T-cell (primary cell): ENCODE measurements around the gene FAF2. TPM values are rescaled to one million over a fixed set of nuclear protein-coding genes. Genes with fewer than 3 reads are reported as not detected.

ENCODE experiments used
- ATAC-seq, 4 experiments: fragments of 200-7000 bp in 3 of 4; fragments of 150-1000 bp in 1 of 4; cut with Tn5 transposase; replicated peaks in 1 of 4; 1 replicate in 3 of 4; 2 replicates in 1 of 4; pipeline ENCODE4 v1.10.0; 2021; ENCODE audit warnings: moderate library complexity in 3 of 4, mild to moderate bottlenecking in 2 of 4, moderate number of reproducible peaks in 1 of 4
- CTCF ChIA-PET, 2 donors: fragments of 300-600 bp; sonication (Branson Sonifier 250); formaldehyde crosslinking; loops; one replicate each; lab custom pipeline; 2022; ENCODE audit warnings: antibody characterized with exemption in 2 of 2; lab: Charles Lee
- POLR2A ChIA-PET, 2 donors: fragments of 300-600 bp; sonication (Branson Sonifier 250); formaldehyde crosslinking; loops; one replicate each; lab custom pipeline; 2022; ENCODE audit warnings: antibody characterized with exemption in 2 of 2; lab: Charles Lee
- DNase-seq, 35 experiments: peaks; one replicate each; pipeline versions ENCODE4 v3.0.0 to v3.0.0-alpha.2; 2013 to 2023
- H3K27ac ChIP-seq: one replicate; pipeline ENCODE4 v1.5.1; 2013; ENCODE audit warnings: low read length
- H3K27me3 ChIP-seq, 2 experiments: replicated peaks in 1 of 2; 1 replicate in 1 of 2; 2 replicates in 1 of 2; pipeline versions ENCODE4 v1.6.1 to v1.7.0; 2013; ENCODE audit warnings: low read length in 1 of 2, mixed read lengths in 1 of 2; ENCODE audit not compliant: control insufficient read depth in 2 of 2, insufficient read depth in 2 of 2; ENCODE audit errors: extremely low read depth in 1 of 2
- H3K36me3 ChIP-seq, 2 donors: 1 replicate in 1 of 2; 2 replicates in 1 of 2; pipeline versions ENCODE4 v1.6.1 to v1.7.0; 2013; ENCODE audit warnings: low read length in 1 of 2; ENCODE audit not compliant: control insufficient read depth in 2 of 2, insufficient read depth in 1 of 2; ENCODE audit errors: extremely low read depth in 1 of 2
- H3K4me1 ChIP-seq, 2 experiments: 1 replicate in 1 of 2; 2 replicates in 1 of 2; pipeline versions ENCODE4 v1.6.1 to v1.7.0; 2013; ENCODE audit warnings: low read length in 2 of 2, mixed read lengths in 1 of 2; ENCODE audit not compliant: insufficient read depth in 2 of 2, control insufficient read depth in 1 of 2; ENCODE audit errors: extremely low read depth in 1 of 2
- H3K4me3 ChIP-seq, 2 donors: 1 replicate in 1 of 2; 2 replicates in 1 of 2; pipeline versions ENCODE4 v1.5.1 to v1.7.0; 2013; ENCODE audit warnings: mild to moderate bottlenecking in 2 of 2, low read length in 1 of 2, moderate library complexity in 1 of 2; ENCODE audit not compliant: control insufficient read depth in 1 of 2; ENCODE audit errors: extremely low read depth in 1 of 2
- H3K9me3 ChIP-seq: 2 replicates; pipeline ENCODE4 v1.7.0; 2013
- H3K27ac Mint-ChIP-seq, 2 donors: one replicate each; pipeline ENCODE4 v1.8.0; 2020 to 2021; ENCODE audit warnings: mild to moderate bottlenecking in 2 of 2, mixed read lengths in 2 of 2
- H3K27me3 Mint-ChIP-seq, 2 donors: one replicate each; pipeline ENCODE4 v1.8.0; 2021 to 2022; ENCODE audit warnings: mixed read lengths in 2 of 2
- H3K36me3 Mint-ChIP-seq: one replicate; pipeline ENCODE4 v1.8.0; 2021; ENCODE audit warnings: mixed read lengths
- H3K4me1 Mint-ChIP-seq, 3 donors: one replicate each; pipeline ENCODE4 v1.8.0; 2020 to 2022; ENCODE audit warnings: mixed read lengths in 3 of 3, mild to moderate bottlenecking in 1 of 3
- H3K4me3 Mint-ChIP-seq, 3 donors: one replicate each; pipeline ENCODE4 v1.8.0; 2020 to 2022; ENCODE audit warnings: mild to moderate bottlenecking in 3 of 3, mixed read lengths in 3 of 3, moderate library complexity in 3 of 3
- H3K9me3 Mint-ChIP-seq, 3 donors: one replicate each; pipeline ENCODE4 v1.8.0; 2020 to 2022; ENCODE audit warnings: mixed read lengths in 3 of 3
- WGBS: methylation state at CpG from one replicate; pipeline ENCODE4 v1.1.5; 2013; ENCODE audit warnings: missing lambda C conversion rate; ENCODE audit not compliant: insufficient coverage; 5-methylcytosine and 5-hydroxymethylcytosine counted together
- total RNA-seq, 35 experiments: library from RNA in 6 of 35; stranded (reverse) in 6 of 35; fragments of 120-200 nt in 1 of 35; gene quantifications; one replicate each; pipeline versions ENCODE4 v1.2.1 to v1.2.4 and lab custom pipeline; 2013 to 2026

Gene FAF2
- total RNA-seq, 5 donors from 2014 or later (not counting 1 experiment from before 2014, with no cell fraction given) = 24.1 to 27.7 (median 26.2) TPM

- H3K9me3 Mint-ChIP-seq = peaks cover 0 to 2% (median 0%) of the 10 kb centered on the region in 3 donors
Observed at GRCh38 chr5:176425791-176426190, 22.4 kb upstream of the FAF2 start.

GRCh38 chr5:176426876-176427275, 21.3 kb upstream of the FAF2 start:
- ChIA-PET POLR2A (no interaction called here), CTCF (interaction anchor here in 1 of 2 donors (0.5 kb wide), 1 partner anchor 32 kb away, joined by 4 read pairs; no protein-coding TSS in a partner anchor)
- Mint-ChIP-seq H3K27me3 (peaks cover under 1 to 10% of the 10 kb centered on the region in 2 donors), H3K4me3 (no peak overlapping the region), H3K9me3 (peaks cover 0 to 2% (median 0%) of the 10 kb centered on the region in 3 donors), H3K36me3 (no peaks in the 10 kb centered on the region), H3K27ac (no peak overlapping the region), H3K4me1 (peaks cover 4 to 5% (median 5%) of the 10 kb centered on the region in 3 donors)
- no peak overlapping the region for H3K27ac ChIP-seq
- ATAC-seq = no peak
- DNase-seq = no peak
- no peaks in the 10 kb centered on the region for H3K9me3 ChIP-seq
- no peaks in the 10 kb centered on the region for H3K36me3 ChIP-seq
- peaks cover 0 to 8% of the 10 kb centered on the region in 2 experiments for H3K27me3 ChIP-seq
- WGBS = no CpG with 5 or more reads among the region's 1 CpG
- no peaks in the 10 kb centered on the region for H3K4me1 ChIP-seq
- H3K4me3 ChIP-seq = no peak overlapping the region

More at GRCh38 chr5:176425791-176426190, 22.4 kb upstream of the FAF2 start:
- ATAC-seq = no peak
- Histone ChIP-seq H3K4me1 (no peaks in the 10 kb centered on the region), H3K36me3 (no peaks in the 10 kb centered on the region), H3K9me3 (no peaks in the 10 kb centered on the region), H3K27me3 (peaks cover 0 to 8% of the 10 kb centered on the region in 2 experiments), H3K27ac (no peak overlapping the region), H3K4me3 (no peak overlapping the region)
- peaks cover 0 to 10% of the 10 kb centered on the region in 2 donors for H3K27me3 Mint-ChIP-seq
- no peak for DNase-seq
- no peak overlapping the region for H3K4me3 Mint-ChIP-seq
- WGBS = no CpG with 5 or more reads among the region's 1 CpG
- peaks cover 4 to 5% (median 5%) of the 10 kb centered on the region in 3 donors for H3K4me1 Mint-ChIP-seq
- POLR2A ChIA-PET = no interaction called here
- H3K27ac Mint-ChIP-seq = no peak overlapping the region
- no peaks in the 10 kb centered on the region for H3K36me3 Mint-ChIP-seq
- CTCF ChIA-PET = interaction anchor here in 1 of 2 donors (0.7 kb wide), 1 partner anchor 59 kb away, joined by 3 read pairs; no protein-coding TSS in a partner anchor

DNA sequence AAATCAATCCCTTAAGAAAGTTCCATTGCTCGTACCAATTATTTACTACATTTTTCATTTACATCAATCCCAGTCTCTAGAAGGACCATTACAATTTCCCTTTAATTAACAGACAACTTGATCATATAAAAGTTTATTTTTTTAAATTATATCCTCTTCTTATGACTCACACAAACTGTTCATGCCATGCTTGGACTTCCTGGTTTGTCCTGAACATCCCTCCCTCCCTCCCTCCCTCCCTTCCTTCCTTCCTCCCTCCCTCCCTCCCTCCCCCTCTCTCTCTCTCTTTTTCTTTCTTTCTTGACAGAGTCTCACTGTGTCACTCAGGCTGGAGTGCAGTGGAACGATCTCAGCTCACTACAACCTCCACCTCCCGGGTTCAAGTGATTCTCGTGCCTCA, 20.2 kb upstream of the FAF2 start:
- Histone ChIP-seq H3K4me3 (no peak overlapping the region), H3K27ac (no peak overlapping the region), H3K27me3 (peaks cover 0 to 4% of the 10 kb centered on the region in 2 experiments), H3K36me3 (no peaks in the 10 kb centered on the region), H3K9me3 (no peaks in the 10 kb centered on the region), H3K4me1 (no peaks in the 10 kb centered on the region)
- Mint-ChIP-seq H3K4me1 (peaks cover 4 to 5% (median 5%) of the 10 kb centered on the region in 3 donors), H3K36me3 (no peaks in the 10 kb centered on the region), H3K9me3 (peaks cover 0 to 2% (median 0%) of the 10 kb centered on the region in 3 donors), H3K27me3 (peaks cover 5 to 8% of the 10 kb centered on the region in 2 donors), H3K4me3 (no peak overlapping the region), H3K27ac (no peak overlapping the region)
- ChIA-PET POLR2A (no interaction called here), CTCF (no interaction called here)
- 100% methylated on average over 1 of the region's 4 CpGs for WGBS
- no peak for ATAC-seq
- no peak for DNase-seq

- H3K4me3 ChIP-seq = no peak overlapping the region
- no peak for DNase-seq
- peak in 1 of 4 experiments; percentile 41 for ATAC-seq
- no peak overlapping the region for H3K27ac ChIP-seq
- POLR2A ChIA-PET = no interaction called here
- H3K27ac Mint-ChIP-seq = no peak overlapping the region
- 80% methylated on average over 2 of the region's 4 CpGs for WGBS
- H3K27me3 ChIP-seq = no peaks in the 10 kb centered on the region
- CTCF ChIA-PET = no interaction called here
- H3K9me3 Mint-ChIP-seq = peaks cover 0 to 2% (median 0%) of the 10 kb centered on the region in 3 donors
- no peaks in the 10 kb centered on the region for H3K36me3 ChIP-seq
- no peaks in the 10 kb centered on the region for H3K4me1 ChIP-seq
- H3K27me3 Mint-ChIP-seq = peaks cover 5% of the 10 kb centered on the region in 2 donors
- H3K9me3 ChIP-seq = no peaks in the 10 kb centered on the region
- H3K36me3 Mint-ChIP-seq = no peaks in the 10 kb centered on the region
- no peak overlapping the region for H3K4me3 Mint-ChIP-seq
- peaks cover 4 to 5% (median 5%) of the 10 kb centered on the region in 3 donors for H3K4me1 Mint-ChIP-seq
Observed at GRCh38 chr5:176429972-176430371, 18.2 kb upstream of the FAF2 start.

- no peaks in the 10 kb centered on the region for H3K36me3 ChIP-seq
- no peak overlapping the region for H3K27ac ChIP-seq
- no peaks in the 10 kb centered on the region for H3K9me3 Mint-ChIP-seq
- H3K4me1 ChIP-seq = peaks cover 0 to 5% of the 10 kb centered on the region in 2 experiments
- ChIA-PET CTCF (no interaction called here), POLR2A (no interaction called here)
- DNase-seq (no peak), ATAC-seq (no peak)
- H3K4me3 ChIP-seq = no peak overlapping the region
- no peaks in the 10 kb centered on the region for H3K27me3 ChIP-seq
- peaks cover 4 to 5% of the 10 kb centered on the region in 2 donors for H3K27me3 Mint-ChIP-seq
- no peaks in the 10 kb centered on the region for H3K36me3 Mint-ChIP-seq
- no CpG with 5 or more reads among the region's 5 CpGs for WGBS
- H3K9me3 ChIP-seq = no peaks in the 10 kb centered on the region
- H3K27ac Mint-ChIP-seq = no peak overlapping the region
- H3K4me1 Mint-ChIP-seq = peaks cover 13 to 16% (median 14%) of the 10 kb centered on the region in 3 donors
- H3K4me3 Mint-ChIP-seq = no peak overlapping the region
Observed at GRCh38 chr5:176432707-176433106, 15.5 kb upstream of the FAF2 start.

GRCh38 chr5:176436656-176437055, 11.5 kb upstream of the FAF2 start:
- no CpG with 5 or more reads among the region's 5 CpGs for WGBS
- Mint-ChIP-seq H3K36me3 (no peaks in the 10 kb centered on the region), H3K27ac (peak overlapping the region; percentile 11 to 67), H3K9me3 (no peaks in the 10 kb centered on the region), H3K27me3 (peaks cover 5 to 9% of the 10 kb centered on the region in 2 donors), H3K4me3 (peak overlapping the region; percentile 60 to 65 (median 63)), H3K4me1 (peaks cover 8 to 11% (median 10%) of the 10 kb centered on the region in 3 donors)
- Histone ChIP-seq H3K4me3 (peak overlapping the region in 1 of 2 donors; percentile 15), H3K27me3 (peaks cover 0 to 10% of the 10 kb centered on the region in 2 experiments), H3K4me1 (peaks cover 0 to 5% of the 10 kb centered on the region in 2 experiments), H3K36me3 (no peaks in the 10 kb centered on the region), H3K9me3 (no peaks in the 10 kb centered on the region), H3K27ac (no peak overlapping the region)
- peak in 3 of 4 experiments; percentile 46 to 54 (median 53) for ATAC-seq
- ChIA-PET POLR2A (interaction anchor here in 1 of 2 donors (0.6 kb wide), 1 partner anchor 23 kb away, joined by 4 read pairs; no protein-coding TSS in a partner anchor), CTCF (interaction anchor here in 1 of 2 donors (0.9 kb wide), 1 partner anchor 18 kb away, joined by 3 read pairs; no protein-coding TSS in a partner anchor)
- DNase-seq = no peak
